SU-DHL-6 (cell line): Measurements from ENCODE around the gene C22orf42.
"Not testable (repeated sequence)": the region's sequence is repeated elsewhere in the genome, so short reads cannot be mapped to it uniquely, and the experiment has no call there.

ENCODE experiments used
- H2AFZ ChIP-seq: fragments of 200-600 bp; sonication (generic); 2 replicates; pipeline ENCODE4 v1.6.1; 2014; ENCODE audit warnings: low read depth, mild to moderate bottlenecking, moderate library complexity, mixed read lengths, antibody characterized with exemption, low read length; ENCODE audit not compliant: severe bottlenecking
- H3F3A ChIP-seq: fragments of 200-600 bp; shearing (Covaris generic); 2 replicates; pipeline ENCODE4 v1.6.0; 2016; ENCODE audit warnings: antibody characterized with exemption, mild to moderate bottlenecking; ENCODE audit not compliant: insufficient read depth
- H3K27ac ChIP-seq: fragments of 200-600 bp; sonication (generic); 2 replicates; pipeline ENCODE4 v1.5.1; 2016; ENCODE audit warnings: low read depth, mild to moderate bottlenecking, low read length, moderate library complexity, mixed read lengths
- H3K27me3 ChIP-seq: fragments of 200-600 bp; sonication (generic), shearing (Covaris generic); 2 replicates; pipeline ENCODE4 v1.6.0; 2014; ENCODE audit warnings: mild to moderate bottlenecking, low read length
- H3K36me3 ChIP-seq: fragments of 200-600 bp; sonication (generic); 2 replicates; pipeline ENCODE4 v1.6.1; 2014; ENCODE audit warnings: mild to moderate bottlenecking, low read length, mixed read lengths
- H3K4me2 ChIP-seq: fragments of 300-600, 200-600 bp; shearing (Covaris generic), sonication (generic); 2 replicates; pipeline ENCODE4 v1.6.0; 2014; ENCODE audit warnings: low read length, low read depth, mild to moderate bottlenecking; ENCODE audit not compliant: poor library complexity, severe bottlenecking
- H3K4me3 ChIP-seq: fragments of 200-600 bp; sonication (generic); 2 replicates; pipeline ENCODE4 v1.5.1; 2014; ENCODE audit warnings: antibody characterized with exemption, low read length, mild to moderate bottlenecking, mixed read lengths; ENCODE audit not compliant: insufficient read depth, poor library complexity, severe bottlenecking
- H3K79me2 ChIP-seq: fragments of 200-600 bp; sonication (generic); 2 replicates; pipeline ENCODE4 v1.6.1; 2014; ENCODE audit warnings: mild to moderate bottlenecking, low read length, moderate library complexity; ENCODE audit not compliant: insufficient read depth
- H3K9ac ChIP-seq: fragments of 200-600 bp; sonication (generic); 2 replicates; pipeline ENCODE4 v1.7.0; 2014; ENCODE audit warnings: mild to moderate bottlenecking, low read length
- H3K9me2 ChIP-seq: fragments of 200-600 bp; sonication (generic); replicated peaks from 2 replicates; pipeline ENCODE4 v1.6.1; 2014; ENCODE audit warnings: low read length; ENCODE audit not compliant: insufficient read depth
- H3K9me3 ChIP-seq: fragments of 200-600 bp; sonication (generic); 2 replicates; pipeline ENCODE4 v1.6.1; 2014; ENCODE audit warnings: low read length, mixed read lengths; ENCODE audit not compliant: insufficient read depth
- H4K20me1 ChIP-seq: fragments of 200-600 bp; sonication (generic); 2 replicates; pipeline ENCODE4 v1.6.1; 2014; ENCODE audit warnings: low read depth, mild to moderate bottlenecking, antibody characterized with exemption, low read length, moderate library complexity, mixed read lengths
- TF ChIP-seq, protein P1 (sequence below): fragments of 200-600 bp; sonication (generic); IDR thresholded peaks from one replicate; pipeline ENCODE4 v1.5.1; 2017; ENCODE audit warnings: antibody characterized with exemption, mild to moderate bottlenecking, low read length, moderate library complexity; ENCODE audit not compliant: insufficient read depth, poor library complexity, severe bottlenecking

C22orf42 gene

DNA sequence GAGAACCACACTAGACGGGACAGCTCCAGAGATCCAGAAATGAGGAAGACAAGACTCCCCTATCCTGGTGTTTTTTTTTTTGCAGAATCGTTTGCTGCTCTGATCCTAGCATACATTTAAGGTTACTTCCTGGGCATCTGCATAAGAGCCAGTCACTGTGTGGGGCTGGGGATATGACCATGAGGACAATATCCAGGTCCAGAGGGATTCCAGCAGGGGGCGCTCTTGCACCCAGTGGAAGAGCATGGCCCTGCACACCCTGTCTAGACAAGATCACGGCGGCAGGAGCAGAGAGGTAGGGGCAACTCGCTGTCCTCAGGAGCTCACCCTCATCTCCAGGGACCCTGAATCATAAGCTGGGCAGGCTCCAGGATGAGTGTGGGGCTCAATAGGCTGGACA lies 18.4 kb downstream of the C22orf42 start:
- not testable (repeated sequence) for H3K27ac ChIP-seq, H4K20me1 ChIP-seq, H3K36me3 ChIP-seq, H2AFZ ChIP-seq, H3K9ac ChIP-seq, H3F3A ChIP-seq, H3K9me2 ChIP-seq, H3K9me3 ChIP-seq, H3K4me2 ChIP-seq, H3K4me3 ChIP-seq, H3K79me2 ChIP-seq, H3K27me3 ChIP-seq
- TF ChIP-seq, protein P1, sequence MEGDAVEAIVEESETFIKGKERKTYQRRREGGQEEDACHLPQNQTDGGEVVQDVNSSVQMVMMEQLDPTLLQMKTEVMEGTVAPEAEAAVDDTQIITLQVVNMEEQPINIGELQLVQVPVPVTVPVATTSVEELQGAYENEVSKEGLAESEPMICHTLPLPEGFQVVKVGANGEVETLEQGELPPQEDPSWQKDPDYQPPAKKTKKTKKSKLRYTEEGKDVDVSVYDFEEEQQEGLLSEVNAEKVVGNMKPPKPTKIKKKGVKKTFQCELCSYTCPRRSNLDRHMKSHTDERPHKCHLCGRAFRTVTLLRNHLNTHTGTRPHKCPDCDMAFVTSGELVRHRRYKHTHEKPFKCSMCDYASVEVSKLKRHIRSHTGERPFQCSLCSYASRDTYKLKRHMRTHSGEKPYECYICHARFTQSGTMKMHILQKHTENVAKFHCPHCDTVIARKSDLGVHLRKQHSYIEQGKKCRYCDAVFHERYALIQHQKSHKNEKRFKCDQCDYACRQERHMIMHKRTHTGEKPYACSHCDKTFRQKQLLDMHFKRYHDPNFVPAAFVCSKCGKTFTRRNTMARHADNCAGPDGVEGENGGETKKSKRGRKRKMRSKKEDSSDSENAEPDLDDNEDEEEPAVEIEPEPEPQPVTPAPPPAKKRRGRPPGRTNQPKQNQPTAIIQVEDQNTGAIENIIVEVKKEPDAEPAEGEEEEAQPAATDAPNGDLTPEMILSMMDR, result peak; percentile 28

- H3K9me2 ChIP-seq, H3K79me2 ChIP-seq, H3K27ac ChIP-seq, H3K27me3 ChIP-seq, H3K9me3 ChIP-seq, H3K4me3 ChIP-seq, H3K4me2 ChIP-seq, H3F3A ChIP-seq, H4K20me1 ChIP-seq, H3K36me3 ChIP-seq, H3K9ac ChIP-seq, H2AFZ ChIP-seq: not testable (repeated sequence)
Observed at GRCh38 chr22:32138576-32138975, 20.5 kb downstream of the C22orf42 start.

GRCh38 chr22:32137731-32138324 lies 21.3 kb downstream of the C22orf42 start:
- H3K79me2 ChIP-seq, H3K27ac ChIP-seq, H3K9me3 ChIP-seq, H3K27me3 ChIP-seq, H3K9me2 ChIP-seq, H3F3A ChIP-seq, H3K9ac ChIP-seq, H3K4me3 ChIP-seq, H2AFZ ChIP-seq, H3K36me3 ChIP-seq, H4K20me1 ChIP-seq: not testable (repeated sequence)
- H3K4me2 ChIP-seq, result peak overlapping the region; percentile 32

GRCh38 chr22:32136881-32137280 lies 22.2 kb downstream of the C22orf42 start:
- H3K4me2 ChIP-seq, H4K20me1 ChIP-seq, H3K9ac ChIP-seq, H3F3A ChIP-seq, H2AFZ ChIP-seq, H3K79me2 ChIP-seq, H3K36me3 ChIP-seq, H3K9me2 ChIP-seq, H3K4me3 ChIP-seq, H3K9me3 ChIP-seq, H3K27ac ChIP-seq, H3K27me3 ChIP-seq: not testable (repeated sequence)

GRCh38 chr22:32135958-32136357 lies 23.1 kb downstream of the C22orf42 start:
- not testable (repeated sequence) for H3K4me2 ChIP-seq, H3K36me3 ChIP-seq

DNA sequence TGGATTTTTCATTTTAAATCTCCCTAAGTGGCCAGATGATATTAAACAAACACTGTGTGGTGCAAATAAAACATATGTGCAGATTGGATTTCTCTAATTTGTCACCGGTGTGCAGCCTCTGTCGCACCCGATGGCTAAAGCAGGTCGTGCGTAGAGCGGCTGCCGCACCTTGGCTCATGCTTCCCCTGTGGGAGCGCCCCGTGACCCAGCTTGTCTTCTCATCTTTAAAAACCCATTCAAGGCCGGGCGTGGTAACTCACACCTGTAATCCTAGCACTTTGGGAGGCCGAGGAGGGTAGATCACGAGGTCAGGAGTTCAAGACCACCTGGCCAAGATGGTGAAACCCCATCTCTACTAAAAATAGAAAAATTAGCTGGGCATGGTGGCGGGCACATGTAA lies 24.3 kb downstream of the C22orf42 start:
- not testable (repeated sequence) for H2AFZ ChIP-seq, H3F3A ChIP-seq, H3K79me2 ChIP-seq, H3K9me3 ChIP-seq, H4K20me1 ChIP-seq, H3K36me3 ChIP-seq, H3K27ac ChIP-seq, H3K9ac ChIP-seq, H3K9me2 ChIP-seq, H3K4me3 ChIP-seq, H3K27me3 ChIP-seq, H3K4me2 ChIP-seq

More at GRCh38 chr22:32135958-32136357, 23.1 kb downstream of the C22orf42 start:
- H3K27me3 ChIP-seq, H3K4me3 ChIP-seq, H3K27ac ChIP-seq, H2AFZ ChIP-seq, H3K9me2 ChIP-seq, H4K20me1 ChIP-seq, H3K79me2 ChIP-seq, H3F3A ChIP-seq, H3K9me3 ChIP-seq, H3K9ac ChIP-seq: not testable (repeated sequence)
